A673 (cell line): ENCODE measurements around the gene COL13A1.

Experiments
- EZH2 ChIP-seq: fragments of 200-600 bp; sonication (generic); IDR thresholded peaks from 2 replicates; pipeline ENCODE4 v1.6.1; 2017; ENCODE audit warnings: borderline replicate concordance, low read depth, mild to moderate bottlenecking, mixed read lengths, antibody characterized with exemption, low read length; ENCODE audit not compliant: poor library complexity, severe bottlenecking
- TF ChIP-seq, protein P1 (sequence below): fragments of 300-800, 200-600 bp; sonication (generic); conservative IDR thresholded peaks from 2 replicates; pipeline ENCODE4 v1.5.1; 2017; ENCODE audit warnings: low read depth, mild to moderate bottlenecking, antibody characterized with exemption, low read length, moderate library complexity, mixed read lengths

DNA sequence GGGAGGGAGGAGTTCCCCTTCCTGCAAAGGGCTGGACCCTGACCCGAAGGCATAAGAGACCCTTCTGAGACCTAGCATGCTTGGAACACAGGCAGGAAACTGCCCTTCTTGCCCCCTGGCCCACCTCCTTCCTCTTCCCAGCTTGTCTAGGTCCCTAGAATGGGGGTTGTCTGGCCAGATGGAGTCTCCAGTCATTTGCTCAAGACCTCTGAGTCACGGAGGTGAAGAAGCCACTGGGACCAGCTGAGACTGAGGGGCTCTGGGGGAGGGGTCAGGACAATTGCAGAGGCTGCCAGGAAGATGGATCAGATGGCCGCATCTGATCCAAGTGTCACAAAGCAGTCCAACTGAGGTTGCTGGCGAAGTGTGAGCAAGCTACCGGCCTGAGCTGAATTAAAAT, 46.2 kb downstream of the COL13A1 start:
- no peak for TF ChIP-seq EZH2
- TF ChIP-seq, protein P1, sequence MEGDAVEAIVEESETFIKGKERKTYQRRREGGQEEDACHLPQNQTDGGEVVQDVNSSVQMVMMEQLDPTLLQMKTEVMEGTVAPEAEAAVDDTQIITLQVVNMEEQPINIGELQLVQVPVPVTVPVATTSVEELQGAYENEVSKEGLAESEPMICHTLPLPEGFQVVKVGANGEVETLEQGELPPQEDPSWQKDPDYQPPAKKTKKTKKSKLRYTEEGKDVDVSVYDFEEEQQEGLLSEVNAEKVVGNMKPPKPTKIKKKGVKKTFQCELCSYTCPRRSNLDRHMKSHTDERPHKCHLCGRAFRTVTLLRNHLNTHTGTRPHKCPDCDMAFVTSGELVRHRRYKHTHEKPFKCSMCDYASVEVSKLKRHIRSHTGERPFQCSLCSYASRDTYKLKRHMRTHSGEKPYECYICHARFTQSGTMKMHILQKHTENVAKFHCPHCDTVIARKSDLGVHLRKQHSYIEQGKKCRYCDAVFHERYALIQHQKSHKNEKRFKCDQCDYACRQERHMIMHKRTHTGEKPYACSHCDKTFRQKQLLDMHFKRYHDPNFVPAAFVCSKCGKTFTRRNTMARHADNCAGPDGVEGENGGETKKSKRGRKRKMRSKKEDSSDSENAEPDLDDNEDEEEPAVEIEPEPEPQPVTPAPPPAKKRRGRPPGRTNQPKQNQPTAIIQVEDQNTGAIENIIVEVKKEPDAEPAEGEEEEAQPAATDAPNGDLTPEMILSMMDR, result no peak
